NCI-H128 (cell line): ENCODE results near the gene ELF2.
"Not testable (repeated sequence)": the region's sequence is repeated elsewhere in the genome, so short reads cannot be mapped to it uniquely, and the experiment has no call there.

Experiments
- DNase-seq: peaks from one replicate; lab custom pipeline; 2025; ENCODE audit not compliant: unreplicated experiment; lab: John Stamatoyannopoulos, UW

The ELF2 gene

DNA sequence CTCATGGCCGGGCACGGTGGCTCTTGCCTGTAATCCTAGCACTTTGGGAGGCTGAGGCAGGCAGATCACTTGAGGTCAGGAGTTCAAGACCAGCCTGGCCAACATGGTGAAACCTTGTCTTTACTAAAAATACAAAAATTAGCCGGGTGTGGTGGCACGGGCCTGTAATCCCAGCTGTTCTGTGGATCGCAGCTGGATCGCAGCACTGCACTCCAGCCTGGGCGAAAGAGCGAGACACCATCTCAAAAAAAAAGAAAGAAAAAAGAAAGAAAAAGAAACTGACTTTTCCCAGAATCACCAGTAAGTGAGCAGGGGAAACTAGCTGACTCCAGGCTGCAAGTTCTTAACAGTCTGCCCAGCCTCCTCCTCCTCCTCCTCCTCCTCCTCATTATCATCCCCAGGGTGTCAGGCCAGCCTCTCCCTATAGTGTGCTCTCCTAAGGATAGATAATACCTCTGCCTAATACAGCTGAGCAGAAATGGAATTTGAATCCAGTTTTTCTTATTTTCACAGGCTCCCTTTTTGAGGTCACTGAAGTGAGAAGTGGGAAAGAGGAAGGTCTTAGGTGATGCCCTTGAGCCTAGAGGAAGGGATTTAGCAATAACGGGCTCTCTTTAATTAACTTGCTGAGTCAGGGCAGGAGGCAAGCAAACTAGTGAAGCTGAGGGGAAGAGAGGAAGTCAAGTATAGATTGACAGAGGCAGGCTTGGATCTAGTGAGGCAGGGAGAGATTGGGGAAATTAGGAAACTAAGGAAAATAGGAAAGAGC lies 11.8 kb upstream of the ELF2 start:
- DNase-seq: no peak

DNA sequence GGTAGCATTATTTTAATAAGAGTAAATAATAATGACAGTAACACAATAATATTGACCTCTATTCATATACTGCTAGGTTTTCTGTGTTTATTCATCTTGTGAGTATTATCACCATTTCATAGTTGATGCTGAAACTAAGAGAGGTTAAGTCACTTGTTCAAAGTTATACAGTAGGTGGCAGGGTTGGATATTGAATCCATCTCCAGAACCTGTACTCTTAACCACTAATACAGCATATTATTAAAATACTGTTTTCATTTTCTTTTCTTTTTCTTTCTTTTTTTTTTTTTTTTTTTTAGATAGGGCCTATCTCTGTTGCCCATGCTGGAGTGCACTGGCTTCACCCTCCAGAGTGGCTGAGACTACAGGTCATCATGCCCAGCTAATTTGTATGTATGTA lies 7.1 kb upstream of the ELF2 start:
- DNase-seq: no peak

DNA sequence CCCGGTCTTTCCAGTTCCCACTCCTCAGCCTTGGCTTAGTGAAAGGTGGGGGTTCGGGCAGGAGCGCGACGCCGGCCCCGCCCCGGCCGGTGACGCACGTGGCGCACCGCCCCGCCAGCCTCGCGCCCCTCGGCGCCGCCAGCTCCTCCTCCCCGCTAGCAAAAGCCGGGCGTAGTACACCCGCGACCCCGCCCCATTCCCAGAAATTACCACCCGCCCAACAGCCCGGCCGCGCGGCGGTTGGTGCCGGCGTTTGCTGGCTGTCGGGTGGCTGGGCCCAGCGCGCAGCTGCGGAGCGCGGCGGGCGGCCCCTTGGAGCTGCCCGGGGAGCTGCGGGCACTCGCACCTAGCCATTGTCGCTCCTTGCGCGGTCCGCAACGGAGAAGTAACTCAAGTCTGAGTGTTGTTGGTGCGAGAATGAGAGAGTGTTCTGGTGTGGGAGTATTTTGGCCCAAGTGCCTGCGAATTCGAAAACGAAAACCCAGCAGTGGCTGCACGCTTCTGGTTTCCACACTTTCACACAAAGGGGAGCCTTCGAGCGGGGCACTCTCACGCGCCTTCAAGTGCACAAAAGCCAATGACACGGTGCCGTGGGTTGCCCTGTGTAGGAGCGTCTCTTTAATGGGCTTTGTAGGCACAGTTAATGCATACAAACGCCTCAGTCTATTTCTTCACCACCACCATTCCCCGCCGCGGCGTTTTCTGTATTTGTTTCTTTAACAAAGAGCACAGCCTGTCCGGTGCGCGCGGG lies 1.0 kb upstream of the ELF2 start:
- DNase-seq: peak; percentile 73

DNA sequence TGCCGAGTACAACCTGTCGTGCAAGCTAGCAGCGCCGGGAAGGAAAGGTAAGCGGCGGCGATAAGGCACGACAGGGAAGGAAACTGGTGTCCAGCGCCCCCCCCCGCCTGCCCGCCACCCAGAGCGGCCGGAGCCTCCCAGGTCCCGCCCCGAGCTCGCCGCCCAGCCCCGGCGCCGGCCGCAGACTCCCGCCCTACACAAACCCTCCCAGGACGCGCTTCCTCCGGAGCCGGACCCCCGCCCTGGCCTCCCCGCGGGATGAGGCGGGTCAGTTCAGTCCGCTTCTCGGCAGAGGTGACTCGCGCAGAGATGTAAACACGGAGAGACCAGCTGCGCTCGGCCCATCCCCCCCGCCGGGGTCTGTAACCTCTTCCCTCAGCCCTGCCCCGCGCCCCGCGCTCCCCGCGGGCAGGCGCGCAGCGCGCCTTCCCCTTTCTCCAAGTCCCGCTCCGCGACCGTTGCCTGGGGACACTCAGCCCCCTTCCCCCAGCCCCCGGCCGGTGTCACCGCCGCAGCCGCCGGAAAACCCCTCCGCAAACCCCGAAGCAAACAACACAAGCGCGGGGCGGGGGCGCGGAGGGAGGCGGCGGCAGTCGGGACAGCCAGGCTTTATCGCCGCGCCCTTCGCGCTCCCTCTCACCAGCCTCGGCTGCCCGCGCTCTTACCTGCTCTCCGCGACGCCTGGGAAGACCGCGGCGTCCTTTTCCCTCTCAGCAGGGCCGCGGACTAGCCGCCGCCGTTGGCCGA lies 543 bp downstream of the ELF2 start:
- DNase-seq: peak; percentile 18

DNA sequence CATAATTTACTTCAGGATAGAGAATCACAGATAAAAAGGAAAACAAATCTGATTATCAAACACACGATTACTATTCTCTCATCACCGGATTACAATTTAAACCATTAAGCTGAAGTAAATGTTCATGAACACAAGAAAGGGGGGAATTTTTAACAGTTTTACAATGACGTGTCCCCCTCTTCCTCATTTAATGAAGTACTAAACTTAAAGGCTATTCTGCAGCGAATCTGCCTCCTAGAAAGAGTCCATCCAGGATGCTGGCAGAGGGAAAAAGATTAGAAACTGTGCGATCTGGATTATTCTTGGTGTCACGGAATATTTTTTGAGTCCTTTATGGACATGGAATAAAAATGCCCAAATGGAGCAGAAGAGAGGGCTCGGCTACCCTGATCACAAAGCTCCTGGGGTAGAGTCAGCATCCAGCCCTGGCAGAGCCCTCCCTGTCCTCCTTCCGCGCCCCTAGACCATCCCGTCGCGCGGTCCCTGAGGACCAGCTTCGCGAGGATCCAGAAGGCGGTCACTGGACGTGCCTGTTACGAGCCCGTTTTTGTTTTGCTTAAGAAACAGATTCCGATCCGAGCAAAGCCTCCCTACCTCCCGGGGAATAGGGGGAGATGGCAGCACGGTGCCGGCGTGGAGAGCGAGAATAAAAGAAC lies 1.2 kb downstream of the ELF2 start:
- DNase-seq: peak; percentile 1

DNA sequence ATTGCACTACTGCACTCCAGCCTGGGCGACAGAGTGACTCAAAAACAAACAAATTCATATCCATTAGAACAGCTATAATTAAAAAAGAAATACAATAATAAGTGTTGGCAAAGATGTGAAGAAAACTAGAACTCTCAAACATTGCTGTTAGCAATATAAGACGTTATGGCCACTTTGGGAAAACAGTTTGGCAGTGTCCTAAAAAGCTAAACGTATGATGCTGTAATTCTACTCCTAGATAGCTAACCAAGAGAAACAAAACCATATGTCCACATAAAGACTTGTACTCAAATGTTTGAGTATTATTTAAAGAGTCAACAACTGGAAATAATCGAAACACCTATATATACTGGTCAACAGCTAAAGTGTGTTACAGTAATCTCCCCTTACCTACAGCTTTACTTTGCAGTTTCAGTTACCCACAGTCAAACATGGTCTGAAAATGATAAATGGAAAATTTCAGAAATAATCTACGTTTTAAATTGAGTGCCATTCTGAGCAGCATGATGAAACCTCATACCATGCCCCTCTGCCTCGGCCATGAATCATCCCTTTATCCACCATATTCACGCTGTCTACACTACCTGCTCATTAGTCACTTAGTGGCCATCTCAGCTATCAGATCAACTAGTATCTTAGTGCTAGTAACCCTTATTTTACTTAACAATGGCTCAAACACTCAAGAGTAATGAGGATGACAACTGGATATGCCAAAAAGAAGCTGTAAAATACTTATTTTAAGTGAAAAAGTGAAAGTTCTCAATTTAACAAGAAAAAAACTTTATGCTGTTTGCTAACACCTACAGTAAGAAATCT lies 4.9 kb downstream of the ELF2 start:
- no peak for DNase-seq

DNA sequence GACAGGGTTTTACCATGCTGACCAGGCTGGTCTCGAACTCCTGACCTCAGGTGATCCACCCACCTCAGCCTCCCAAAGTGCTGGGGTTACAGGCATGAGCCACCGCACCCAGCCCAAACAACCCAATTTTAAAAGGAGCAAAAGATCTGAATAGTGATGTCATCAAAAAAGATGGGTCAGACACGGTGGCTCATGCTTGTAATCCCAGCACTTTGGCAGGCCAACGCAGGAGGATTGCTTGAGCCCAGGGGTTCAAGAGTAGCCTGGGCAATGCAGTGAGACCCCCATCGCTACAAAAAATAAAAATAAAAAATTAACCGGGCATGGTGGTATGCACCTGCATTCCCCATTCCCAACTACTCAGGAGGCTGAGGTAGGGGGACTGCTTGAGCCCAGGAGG lies 6.1 kb downstream of the ELF2 start:
- DNase-seq: no peak

DNA sequence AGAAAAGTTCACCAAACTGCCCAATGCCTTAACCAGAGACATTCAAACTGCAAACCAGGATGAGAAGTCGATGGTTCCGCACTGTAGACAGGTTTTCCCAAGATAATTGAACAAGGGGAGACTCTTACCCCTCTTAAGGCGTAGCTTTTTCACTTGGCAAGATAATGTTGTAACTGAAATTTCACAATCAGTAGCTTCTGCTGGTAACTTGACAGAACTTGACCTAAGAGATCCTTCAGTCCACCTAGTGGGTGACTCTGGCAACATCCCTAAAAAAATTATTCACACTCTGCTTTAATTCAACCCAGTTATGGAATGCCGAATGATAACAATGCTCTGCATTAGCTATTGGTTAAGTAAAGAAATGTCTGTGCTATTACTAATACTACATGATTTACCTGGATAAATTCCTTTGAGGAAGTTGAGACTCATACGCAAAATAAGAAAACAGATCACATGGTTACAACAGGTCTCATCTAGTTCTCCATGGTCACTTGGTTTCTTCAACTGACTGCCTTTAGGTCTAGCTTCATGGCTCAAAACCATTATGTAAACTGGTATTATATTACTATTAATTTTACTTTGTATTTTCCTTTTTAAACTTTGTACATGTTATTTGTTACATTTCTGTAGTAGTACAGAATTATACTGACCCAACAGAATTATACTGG lies 9.1 kb downstream of the ELF2 start:
- no peak for DNase-seq

DNA sequence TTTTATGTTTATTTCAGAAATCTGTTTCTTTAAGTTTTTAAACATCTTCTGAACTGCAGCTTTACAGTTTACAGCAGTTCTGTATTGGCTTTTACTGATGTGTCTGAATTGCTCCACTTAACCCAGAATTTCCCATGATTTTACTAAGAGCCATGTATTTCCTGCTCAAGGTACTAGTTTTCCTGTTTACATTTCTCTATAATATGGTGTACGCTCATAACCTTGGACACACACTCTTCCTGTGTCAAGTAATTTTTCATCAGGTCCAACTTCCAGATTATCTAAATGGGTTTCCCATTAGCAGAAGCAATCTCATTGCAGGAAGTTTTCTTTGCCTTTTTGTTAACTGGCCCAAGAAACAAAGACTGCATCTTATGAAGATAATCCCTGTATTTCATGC lies 12.3 kb downstream of the ELF2 start:
- DNase-seq: no peak

- DNase-seq: no peak
Observed at GRCh38 chr4:139163806-139164206, 13.2 kb downstream of the ELF2 start.

DNA sequence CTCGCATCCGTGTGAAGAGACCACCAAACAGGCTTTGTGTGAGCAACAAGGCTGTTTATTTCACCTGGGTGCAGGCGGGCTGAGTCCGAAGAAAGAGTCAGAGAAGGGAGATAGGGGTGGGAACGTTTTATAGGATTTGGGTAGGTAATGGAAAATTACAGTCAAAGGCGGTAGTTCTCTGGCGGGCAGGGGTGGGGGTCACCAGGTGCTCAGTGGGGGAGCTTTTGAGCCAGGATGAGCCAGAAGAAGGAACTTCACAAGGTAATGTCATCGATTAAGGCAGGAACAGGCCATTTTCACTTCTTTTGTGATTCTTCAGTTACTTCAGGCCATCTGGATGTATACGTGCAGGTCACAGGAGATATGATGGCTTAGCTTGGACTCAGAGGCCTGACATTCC lies 19.0 kb downstream of the ELF2 start:
- DNase-seq: not testable (repeated sequence)

GRCh38 chr4:139154952-139155557 lies 22.0 kb downstream of the ELF2 start:
- no peak for DNase-seq

DNA sequence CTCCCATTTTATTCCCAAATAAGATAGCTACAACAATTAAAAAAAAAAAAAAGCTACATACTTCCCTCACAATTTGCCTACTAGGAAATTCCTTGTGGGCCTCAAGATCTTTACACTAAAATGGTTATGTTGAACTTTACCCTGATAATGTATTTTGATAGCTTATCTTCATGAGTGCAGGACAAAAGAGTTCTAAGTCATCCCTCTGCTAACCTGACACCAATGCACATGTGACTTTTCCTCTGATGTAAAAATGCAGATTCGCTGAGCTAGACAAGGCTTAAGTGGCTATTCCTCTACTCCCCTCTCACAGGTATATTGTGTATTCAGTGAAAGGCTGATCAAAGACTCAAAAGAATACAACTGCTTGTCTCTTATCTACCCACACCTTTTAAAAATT lies 22.5 kb downstream of the ELF2 start:
- no peak for DNase-seq

DNA sequence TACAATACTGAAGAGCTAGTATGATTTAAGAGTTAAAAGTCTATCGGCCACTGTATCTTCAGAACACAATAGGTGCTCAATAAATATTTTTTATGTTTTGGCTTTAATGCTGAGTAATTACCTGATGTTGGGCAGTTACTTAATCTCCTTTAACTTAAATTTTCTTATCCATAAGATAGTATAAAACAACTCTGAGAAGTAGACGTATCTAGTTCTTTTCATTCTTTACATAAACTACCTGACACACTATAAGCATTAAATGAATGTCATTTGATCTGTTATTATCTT lies 22.9 kb downstream of the ELF2 start:
- no peak for DNase-seq

GRCh38 chr4:139153411-139154133 lies 23.4 kb downstream of the ELF2 start:
- no peak for DNase-seq

DNA sequence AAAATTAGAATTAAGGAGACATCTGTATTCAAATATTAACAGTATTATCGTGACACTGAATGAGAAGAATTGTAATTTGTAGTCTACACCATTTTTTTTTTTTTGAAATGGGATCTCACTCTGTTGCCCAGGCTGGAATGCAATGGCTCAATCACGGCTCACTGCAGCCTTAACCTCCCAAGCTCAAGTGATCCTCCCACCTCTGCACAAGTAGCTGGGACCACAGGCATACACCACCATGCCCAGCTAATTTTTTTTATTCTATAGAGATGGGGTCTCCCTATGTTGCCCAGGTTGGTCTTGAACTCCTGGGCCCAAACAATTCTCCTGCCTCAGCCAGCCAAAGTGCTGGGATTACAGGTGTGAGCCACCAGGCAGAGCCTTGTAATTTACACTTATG lies 24.8 kb downstream of the ELF2 start:
- DNase-seq: no peak

- DNase-seq: no peak
Observed at GRCh38 chr4:139146926-139147629, 29.9 kb downstream of the ELF2 start.

DNA sequence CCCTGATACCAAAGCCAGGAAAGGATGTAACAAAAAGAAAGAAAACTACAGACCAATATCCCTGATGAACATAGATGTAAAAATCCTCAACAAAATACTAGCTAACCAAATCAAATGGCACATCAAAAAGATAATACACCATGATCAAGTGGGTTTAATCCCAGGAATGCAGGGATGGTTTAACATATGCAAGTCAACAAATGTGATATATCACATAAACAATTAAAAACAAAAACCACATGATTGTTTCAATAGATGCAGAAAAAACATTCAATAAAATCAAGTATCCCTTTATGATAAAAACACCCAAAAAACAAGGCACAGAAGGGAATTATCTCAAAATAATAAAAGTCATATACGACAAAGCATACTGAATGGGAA lies 31.5 kb downstream of the ELF2 start:
- no peak for DNase-seq
